Astrocyte (in vitro differentiated cells and primary cell): ENCODE results near the gene COLGALT1. TPM values are rescaled to one million over a fixed set of nuclear protein-coding genes. Genes with fewer than 3 reads are reported as not detected.

Experiments used
- DNase-seq: peaks from one replicate; pipeline ENCODE4 v3.0.0-alpha.2; 2010; ENCODE audit warnings: low read depth
- FAIRE-seq: peaks from 2 replicates; lab custom pipeline; 2011; peaks lifted over from hg19 to GRCh38; lab: Jason Lieb, UNC
- H2AFZ ChIP-seq: 2 replicates; pipeline ENCODE4 v1.6.0; 2012; ENCODE audit warnings: low read depth, low read length, inconsistent platforms
- H3K27ac ChIP-seq: 2 replicates; pipeline ENCODE4 v1.5.1; 2011; ENCODE audit warnings: low read depth, low read length, inconsistent platforms
- H3K27me3 ChIP-seq: 2 replicates; pipeline ENCODE4 v1.6.0; 2011; ENCODE audit warnings: low read length, inconsistent platforms; ENCODE audit not compliant: insufficient read depth
- H3K36me3 ChIP-seq: 2 replicates; pipeline ENCODE4 v1.5.1; 2011; ENCODE audit warnings: low read length, inconsistent platforms; ENCODE audit not compliant: insufficient read depth
- H3K4me1 ChIP-seq: 2 replicates; pipeline ENCODE4 v1.5.1; 2011; ENCODE audit warnings: low read length, inconsistent platforms; ENCODE audit not compliant: insufficient read depth
- H3K4me2 ChIP-seq: 2 replicates; pipeline ENCODE4 v1.6.0; 2012; ENCODE audit warnings: low read length, inconsistent platforms
- H3K4me3 ChIP-seq: 2 replicates; pipeline ENCODE4 v1.5.1; 2011; ENCODE audit warnings: low read depth, mild to moderate bottlenecking, low read length, inconsistent platforms; ENCODE audit not compliant: insufficient read depth
- H3K79me2 ChIP-seq: 2 replicates; pipeline ENCODE4 v1.6.0; 2012; ENCODE audit warnings: mild to moderate bottlenecking, low read length, inconsistent platforms; ENCODE audit not compliant: insufficient read depth
- H3K9ac ChIP-seq: 2 replicates; pipeline ENCODE4 v1.6.0; 2012; ENCODE audit warnings: mild to moderate bottlenecking, low read length, inconsistent platforms
- H3K9me3 ChIP-seq: 2 replicates; pipeline ENCODE4 v1.5.1; 2012; ENCODE audit warnings: low read depth, mild to moderate bottlenecking, low read length, inconsistent platforms; ENCODE audit not compliant: insufficient read depth
- H4K20me1 ChIP-seq: 2 replicates; pipeline ENCODE4 v1.6.0; 2012; ENCODE audit warnings: low read length, inconsistent platforms; ENCODE audit not compliant: insufficient read depth
- H3K27ac Mint-ChIP-seq: one replicate; pipeline ENCODE4 v1.8.0; 2021; ENCODE audit warnings: mild to moderate bottlenecking, mixed read lengths; ENCODE audit not compliant: unreplicated experiment
- H3K27me3 Mint-ChIP-seq: one replicate; pipeline ENCODE4 v1.8.0; 2021; ENCODE audit warnings: low read depth, mixed read lengths; ENCODE audit not compliant: unreplicated experiment
- H3K36me3 Mint-ChIP-seq: one replicate; pipeline ENCODE4 v1.8.0; 2021; ENCODE audit warnings: low read depth, mixed read lengths; ENCODE audit not compliant: unreplicated experiment
- H3K4me1 Mint-ChIP-seq: one replicate; pipeline ENCODE4 v1.8.0; 2021; ENCODE audit warnings: low read depth, mixed read lengths; ENCODE audit not compliant: unreplicated experiment
- H3K4me3 Mint-ChIP-seq: one replicate; pipeline ENCODE4 v1.8.0; 2021; ENCODE audit warnings: mild to moderate bottlenecking, moderate library complexity, mixed read lengths; ENCODE audit not compliant: unreplicated experiment
- H3K9me3 Mint-ChIP-seq: one replicate; pipeline ENCODE4 v1.8.0; 2021; ENCODE audit warnings: mild to moderate bottlenecking, mixed read lengths; ENCODE audit not compliant: unreplicated experiment
- EZH2 ChIP-seq: IDR thresholded peaks from 2 replicates; pipeline ENCODE4 v1.6.1; 2012; ENCODE audit warnings: mild to moderate bottlenecking, low read length, inconsistent platforms; ENCODE audit not compliant: insufficient read depth
- total RNA-seq: library from RNA; stranded (reverse); gene quantifications from 2 replicates; pipeline ENCODE4 v1.2.1, GENCODE V29; 2021
- TF ChIP-seq, protein P1 (sequence below): IDR thresholded peaks from 2 replicates; pipeline ENCODE4 v1.5.1; 2011; ENCODE audit warnings: low read depth, mild to moderate bottlenecking, inconsistent platforms, low read length, moderate library complexity; ENCODE audit not compliant: insufficient read depth

Gene COLGALT1
- total RNA-seq, 1 donor from 2014 or later: 137 TPM

DNA sequence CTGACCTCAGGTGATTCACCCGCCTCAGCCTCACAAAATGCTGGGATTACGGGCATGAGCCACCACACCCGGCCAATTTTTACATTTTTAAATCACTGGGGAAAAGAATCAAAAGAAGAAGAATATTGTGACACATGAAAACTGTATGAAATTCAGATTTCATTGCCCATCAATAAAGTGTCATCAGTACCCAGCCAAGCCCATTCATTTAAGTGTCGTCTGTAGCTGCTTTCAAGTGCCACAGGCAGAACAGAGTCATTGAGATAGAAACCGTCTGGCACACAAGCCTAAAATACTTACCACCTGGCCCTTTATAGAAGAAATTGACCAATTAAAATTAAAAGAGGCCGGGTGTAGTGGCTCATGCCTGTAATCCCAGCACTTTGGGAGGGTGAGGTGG is 15.3 kb downstream of the COLGALT1 start:
- H3K4me3 Mint-ChIP-seq: no peak overlapping the region
- H3K4me1 ChIP-seq: peaks cover 3% of the 10 kb centered on the region

DNA sequence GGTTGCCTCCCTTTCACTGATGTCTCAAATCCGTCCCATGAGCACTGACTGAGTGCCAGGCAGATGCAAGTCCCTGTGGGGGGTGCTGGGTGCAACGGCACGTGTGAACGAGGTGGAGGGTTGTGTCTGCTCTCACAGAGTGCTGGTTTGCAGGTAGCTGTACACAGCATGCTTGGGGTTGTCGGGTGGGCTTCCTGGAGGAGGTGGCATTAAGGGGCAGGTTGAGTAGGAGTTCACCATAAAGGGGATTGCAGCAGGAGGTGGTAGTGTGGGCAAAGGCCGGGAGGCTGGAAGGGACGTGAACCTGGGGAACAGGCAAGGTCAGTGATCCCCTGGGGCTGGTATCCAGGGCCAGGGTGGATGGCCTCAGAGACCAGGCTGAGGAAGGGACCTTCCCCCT is 17.2 kb downstream of the COLGALT1 start:
- H3K27me3 Mint-ChIP-seq: no peaks in the 10 kb centered on the region
- H3K27ac Mint-ChIP-seq: no peak overlapping the region
- Histone ChIP-seq H2AFZ (no peak overlapping the region), H3K36me3 (peaks cover 39% of the 10 kb centered on the region), H3K9ac (no peak overlapping the region), H3K4me3 (no peak overlapping the region), H3K4me2 (no peak overlapping the region), H3K27ac (no peak overlapping the region), H3K9me3 (no peaks in the 10 kb centered on the region), H3K4me1 (no peaks in the 10 kb centered on the region), H3K79me2 (peaks cover 6% of the 10 kb centered on the region), H4K20me1 (peaks cover 20% of the 10 kb centered on the region), H3K27me3 (no peaks in the 10 kb centered on the region)
- no peaks in the 10 kb centered on the region for H3K9me3 Mint-ChIP-seq
- H3K4me1 Mint-ChIP-seq: no peaks in the 10 kb centered on the region
- peaks cover 16% of the 10 kb centered on the region for H3K36me3 Mint-ChIP-seq
- no peak for TF ChIP-seq EZH2
- TF ChIP-seq, protein P1, sequence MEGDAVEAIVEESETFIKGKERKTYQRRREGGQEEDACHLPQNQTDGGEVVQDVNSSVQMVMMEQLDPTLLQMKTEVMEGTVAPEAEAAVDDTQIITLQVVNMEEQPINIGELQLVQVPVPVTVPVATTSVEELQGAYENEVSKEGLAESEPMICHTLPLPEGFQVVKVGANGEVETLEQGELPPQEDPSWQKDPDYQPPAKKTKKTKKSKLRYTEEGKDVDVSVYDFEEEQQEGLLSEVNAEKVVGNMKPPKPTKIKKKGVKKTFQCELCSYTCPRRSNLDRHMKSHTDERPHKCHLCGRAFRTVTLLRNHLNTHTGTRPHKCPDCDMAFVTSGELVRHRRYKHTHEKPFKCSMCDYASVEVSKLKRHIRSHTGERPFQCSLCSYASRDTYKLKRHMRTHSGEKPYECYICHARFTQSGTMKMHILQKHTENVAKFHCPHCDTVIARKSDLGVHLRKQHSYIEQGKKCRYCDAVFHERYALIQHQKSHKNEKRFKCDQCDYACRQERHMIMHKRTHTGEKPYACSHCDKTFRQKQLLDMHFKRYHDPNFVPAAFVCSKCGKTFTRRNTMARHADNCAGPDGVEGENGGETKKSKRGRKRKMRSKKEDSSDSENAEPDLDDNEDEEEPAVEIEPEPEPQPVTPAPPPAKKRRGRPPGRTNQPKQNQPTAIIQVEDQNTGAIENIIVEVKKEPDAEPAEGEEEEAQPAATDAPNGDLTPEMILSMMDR: no peak
- FAIRE-seq: no peak
- no peak overlapping the region for H3K4me3 Mint-ChIP-seq
- no peak for DNase-seq

More for the DNA sequence above, 15.3 kb downstream of the COLGALT1 start:
- no peak overlapping the region for H2AFZ ChIP-seq
- no peak overlapping the region for H3K4me2 ChIP-seq
- FAIRE-seq (no peak), DNase-seq (no peak)
- no peaks in the 10 kb centered on the region for H3K9me3 Mint-ChIP-seq
- H3K27me3 Mint-ChIP-seq: no peaks in the 10 kb centered on the region
- peaks cover 13% of the 10 kb centered on the region for H3K36me3 Mint-ChIP-seq
- peaks cover 2% of the 10 kb centered on the region for H3K79me2 ChIP-seq
- H3K36me3 ChIP-seq: peaks cover 42% of the 10 kb centered on the region
- H4K20me1 ChIP-seq: peaks cover 17% of the 10 kb centered on the region
- no peak overlapping the region for H3K27ac ChIP-seq
- TF ChIP-seq, protein P1: no peak
- TF ChIP-seq EZH2: no peak
- no peaks in the 10 kb centered on the region for H3K27me3 ChIP-seq
- H3K4me3 ChIP-seq: no peak overlapping the region
- H3K9me3 ChIP-seq: no peaks in the 10 kb centered on the region
- H3K27ac Mint-ChIP-seq: no peak overlapping the region
- H3K4me1 Mint-ChIP-seq: no peaks in the 10 kb centered on the region
- no peak overlapping the region for H3K9ac ChIP-seq

DNA sequence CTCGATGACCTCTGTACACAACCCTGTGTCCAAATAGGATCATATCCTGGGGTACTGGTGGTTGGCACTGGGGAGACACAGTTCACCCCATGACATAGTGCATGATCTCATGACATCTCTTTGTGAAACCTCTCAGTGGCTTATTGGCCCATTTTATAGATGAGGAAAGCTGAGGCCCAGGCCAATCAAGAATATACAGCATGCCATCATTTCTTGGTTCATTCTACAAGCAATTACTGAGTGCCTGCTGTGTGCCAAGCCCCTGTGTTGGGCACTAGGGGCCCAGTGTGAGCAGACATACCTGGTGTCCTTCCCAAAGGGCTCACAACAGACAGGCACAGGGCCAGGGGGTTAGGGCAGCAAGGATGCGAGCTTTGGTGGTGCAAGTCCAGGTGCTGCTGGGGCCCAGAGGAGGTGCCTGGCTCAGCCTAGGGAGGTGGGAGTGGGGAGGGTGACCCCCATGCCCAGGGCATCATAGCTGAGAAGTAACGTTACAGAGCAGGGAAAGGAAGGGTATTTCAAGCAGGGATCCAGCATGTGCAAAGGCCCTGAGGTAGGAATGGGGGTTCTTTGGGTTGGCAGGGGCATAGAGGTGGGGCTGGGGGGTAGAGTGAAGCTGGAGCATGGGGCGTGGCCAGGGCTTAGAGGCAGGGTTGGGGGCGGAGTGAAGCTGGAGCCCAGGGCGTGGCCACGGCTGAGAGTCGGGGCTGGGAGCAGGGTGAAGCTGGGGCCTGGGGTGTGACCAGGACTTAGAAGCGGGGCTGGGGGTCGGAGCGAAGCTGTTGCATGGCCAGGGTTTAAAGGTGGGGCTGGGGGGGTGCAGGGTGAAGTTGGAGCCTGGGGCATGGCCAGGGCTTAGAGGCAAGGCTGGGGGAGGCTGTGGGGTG is 20.7 kb downstream of the COLGALT1 start:
- Mint-ChIP-seq H3K4me1 (no peaks in the 10 kb centered on the region), H3K27me3 (no peaks in the 10 kb centered on the region), H3K9me3 (no peaks in the 10 kb centered on the region), H3K27ac (no peak overlapping the region), H3K36me3 (peaks cover 36% of the 10 kb centered on the region), H3K4me3 (no peak overlapping the region)
- Histone ChIP-seq H4K20me1 (peaks cover 39% of the 10 kb centered on the region), H3K9ac (no peak overlapping the region), H2AFZ (no peak overlapping the region), H3K4me3 (no peak overlapping the region), H3K4me1 (no peaks in the 10 kb centered on the region), H3K27ac (no peak overlapping the region), H3K36me3 (peaks cover 22% of the 10 kb centered on the region), H3K4me2 (no peak overlapping the region), H3K79me2 (peaks cover 6% of the 10 kb centered on the region), H3K9me3 (no peaks in the 10 kb centered on the region), H3K27me3 (no peaks in the 10 kb centered on the region)
- no peak for DNase-seq
- TF ChIP-seq, protein P1: no peak
- no peak for TF ChIP-seq EZH2
- no peak for FAIRE-seq
